Fibroblast of mammary gland (primary cell): ENCODE results near the gene TFAP2B.

Source experiments
- DNase-seq: peaks from one replicate; pipeline ENCODE4 v3.0.0-alpha.2; 2010; ENCODE audit warnings: low read depth
- H3K4me3 ChIP-seq: 2 replicates; pipeline ENCODE4 v1.5.1; 2011; ENCODE audit warnings: low read depth, mild to moderate bottlenecking, low read length, moderate library complexity; ENCODE audit not compliant: control insufficient read depth
- CTCF ChIP-seq: conservative IDR thresholded peaks from 2 replicates; pipeline ENCODE4 v1.5.1; 2011; ENCODE audit warnings: low read depth, low read length, inconsistent platforms; ENCODE audit not compliant: control insufficient read depth, insufficient read depth

Gene TFAP2B

DNA sequence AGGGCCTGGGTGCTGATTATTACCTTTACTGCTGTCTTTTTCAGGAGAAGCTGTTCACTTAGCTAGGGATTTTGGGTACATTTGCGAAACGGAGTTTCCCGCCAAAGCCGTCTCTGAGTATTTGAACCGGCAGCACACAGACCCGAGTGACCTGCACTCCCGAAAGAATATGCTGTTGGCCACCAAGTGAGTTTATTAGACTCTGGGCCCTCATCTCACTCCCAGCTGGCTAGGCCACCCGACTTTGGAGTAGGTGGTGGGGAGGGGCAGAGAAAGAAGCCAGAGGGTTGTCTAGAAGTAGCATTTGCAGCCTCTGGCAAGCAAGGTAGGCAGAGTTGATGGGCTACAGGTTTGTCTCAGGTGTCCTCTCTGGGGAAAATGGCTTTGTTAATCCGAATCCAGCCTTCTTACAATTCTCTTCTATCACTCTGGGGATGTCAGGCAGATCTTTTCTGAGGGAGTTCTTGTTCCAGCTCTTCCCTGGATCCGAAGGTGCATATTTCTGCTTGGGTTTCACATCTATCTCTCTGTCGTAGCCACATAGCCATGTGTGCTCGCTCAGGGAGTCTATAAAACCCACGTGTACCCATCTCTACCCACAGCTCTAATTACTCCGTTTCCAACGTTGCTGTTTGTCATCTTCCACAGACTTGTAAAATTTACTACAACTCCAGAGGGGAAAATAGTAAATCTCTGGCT is 21.6 kb downstream of the TFAP2B start:
- no peak overlapping the region for H3K4me3 ChIP-seq
- DNase-seq: no peak
- TF ChIP-seq CTCF: no peak

DNA sequence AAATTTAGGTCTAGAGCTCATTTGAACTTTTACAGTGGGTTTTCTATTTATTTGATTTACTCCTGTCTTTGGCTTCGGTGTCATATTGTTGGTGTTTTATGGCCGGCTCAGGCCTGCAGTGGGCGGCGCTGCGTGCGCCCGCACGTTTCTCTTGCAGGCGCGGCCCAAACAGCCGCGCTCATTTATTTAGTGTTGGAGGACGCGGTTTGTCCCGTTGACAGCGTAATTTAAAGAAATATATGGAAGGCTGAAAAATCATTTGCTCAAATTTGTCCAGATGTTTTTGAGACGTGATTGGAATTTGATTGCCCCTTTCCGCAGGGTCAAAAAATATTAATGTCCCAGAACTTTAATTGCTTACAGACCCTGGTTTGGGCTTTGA is 22.1 kb downstream of the TFAP2B start:
- TF ChIP-seq CTCF: no peak
- no peak overlapping the region for H3K4me3 ChIP-seq
- no peak for DNase-seq

GRCh38 chr6:50842446-50842845 is 23.8 kb downstream of the TFAP2B start:
- no peak for TF ChIP-seq CTCF
- DNase-seq: no peak
- H3K4me3 ChIP-seq: no peak overlapping the region

DNA sequence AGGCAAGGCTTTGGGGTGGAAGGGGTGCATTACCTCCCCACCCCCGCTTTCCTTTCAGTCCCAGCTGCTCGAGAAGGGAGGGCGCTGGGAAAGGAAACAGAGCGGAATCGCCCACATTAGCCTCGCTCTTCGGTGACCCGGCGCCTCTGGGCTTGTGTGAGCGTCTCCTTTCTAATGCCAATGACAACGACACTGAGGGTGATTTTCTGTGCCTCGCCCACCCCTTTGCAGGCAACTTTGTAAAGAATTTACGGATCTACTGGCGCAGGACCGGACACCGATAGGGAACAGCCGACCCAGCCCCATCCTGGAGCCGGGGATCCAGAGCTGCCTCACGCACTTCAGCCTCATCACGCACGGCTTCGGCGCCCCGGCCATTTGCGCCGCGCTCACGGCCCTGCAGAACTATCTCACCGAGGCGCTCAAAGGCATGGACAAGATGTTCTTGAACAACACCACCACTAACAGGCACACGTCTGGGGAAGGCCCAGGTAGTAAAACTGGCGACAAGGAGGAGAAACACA is 24.3 kb downstream of the TFAP2B start:
- no peak for TF ChIP-seq CTCF
- DNase-seq: no peak
- no peak overlapping the region for H3K4me3 ChIP-seq

DNA sequence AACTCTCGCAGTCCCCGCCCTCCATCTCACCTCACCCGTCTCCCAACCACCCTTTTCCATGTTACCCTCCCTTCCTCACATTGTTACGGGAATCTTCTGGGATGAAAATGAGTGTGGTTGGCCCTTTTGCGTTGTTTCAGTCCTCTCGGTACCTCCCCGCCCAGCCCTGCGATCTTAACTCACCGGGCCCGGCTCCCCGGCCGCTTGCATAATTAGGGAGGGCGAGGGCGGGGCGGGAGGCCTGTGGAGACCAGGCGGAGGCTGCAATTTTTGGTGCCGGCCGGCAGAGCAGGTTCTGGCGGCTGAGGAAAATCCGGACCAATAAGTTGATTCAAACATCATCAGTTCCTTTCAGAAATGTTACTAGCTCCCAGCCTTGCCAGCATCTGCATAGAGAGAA is 25.2 kb downstream of the TFAP2B start:
- no peak for DNase-seq
- no peak overlapping the region for H3K4me3 ChIP-seq
- TF ChIP-seq CTCF: no peak

DNA sequence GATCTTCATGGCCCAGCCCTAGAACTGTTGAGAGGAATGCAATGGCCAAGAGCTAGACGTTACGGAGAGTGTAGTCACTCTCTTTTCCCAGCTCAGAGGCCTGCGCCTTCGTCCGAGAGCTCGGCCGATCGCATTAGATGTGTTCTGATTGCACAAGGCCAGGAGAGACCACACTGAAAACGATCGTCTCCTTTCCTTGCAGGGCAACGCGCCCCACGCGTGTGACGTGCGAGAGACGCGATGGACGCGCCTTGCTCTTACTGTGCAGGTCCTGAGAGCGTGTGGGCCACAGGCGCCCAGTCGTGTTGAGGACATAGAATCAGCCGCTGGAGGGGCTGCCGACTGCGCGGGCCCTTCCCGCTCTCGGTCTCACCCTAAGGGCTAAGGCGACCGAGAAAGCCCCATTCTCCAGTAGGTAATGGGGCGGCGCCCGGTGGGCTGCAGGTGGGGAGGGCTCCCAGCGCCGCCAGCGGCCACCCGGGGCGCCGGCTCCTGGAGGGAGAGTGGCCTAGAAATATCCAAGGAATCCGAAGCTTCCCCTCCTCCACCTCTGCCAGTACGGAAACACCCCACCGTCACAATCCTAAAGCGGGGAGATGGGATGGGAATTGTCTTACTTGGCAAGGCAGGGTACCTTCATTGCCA is 26.9 kb downstream of the TFAP2B start:
- no peak overlapping the region for H3K4me3 ChIP-seq
- TF ChIP-seq CTCF: no peak
- DNase-seq: no peak
